OCI-LY7 (cell line): Measurements from ENCODE around the gene CSTPP1.

Experiments
- CTCF ChIP-seq: fragments of 200-600 bp; sonication (generic); conservative IDR thresholded peaks from 2 replicates; pipeline ENCODE4 v1.5.1; 2014; ENCODE audit warnings: mild to moderate bottlenecking, antibody characterized with exemption, low read length, moderate library complexity, mixed read lengths
- EZH2phosphoT487 ChIP-seq: fragments of 200-600 bp; sonication (generic); IDR thresholded peaks from 2 replicates; pipeline ENCODE4 v1.6.1; 2018; ENCODE audit warnings: low read depth, borderline replicate concordance, mild to moderate bottlenecking, mixed run types, antibody characterized with exemption, low read length, moderate library complexity, mixed read lengths

GRCh38 chr11:47208628-47209027 is 272.1 kb downstream of the CSTPP1 start:
- TF ChIP-seq CTCF: no peak
- no peak for TF ChIP-seq EZH2phosphoT487
